C4-2B (cell line): Measurements from ENCODE around the gene DDX6.
"Not testable (repeated sequence)": the region's sequence is repeated elsewhere in the genome, so short reads cannot be mapped to it uniquely, and the experiment has no call there.

Experiments
- ZFX ChIP-seq: fragments of 450-650 bp; IDR thresholded peaks from 2 replicates; pipeline ENCODE4 v1.6.1; 2017
- TF ChIP-seq, protein P1 (sequence below): fragments of 450-650 bp; conservative IDR thresholded peaks from 2 replicates; pipeline ENCODE4 v1.5.1; 2017; ENCODE audit warnings: mild to moderate bottlenecking

DNA sequence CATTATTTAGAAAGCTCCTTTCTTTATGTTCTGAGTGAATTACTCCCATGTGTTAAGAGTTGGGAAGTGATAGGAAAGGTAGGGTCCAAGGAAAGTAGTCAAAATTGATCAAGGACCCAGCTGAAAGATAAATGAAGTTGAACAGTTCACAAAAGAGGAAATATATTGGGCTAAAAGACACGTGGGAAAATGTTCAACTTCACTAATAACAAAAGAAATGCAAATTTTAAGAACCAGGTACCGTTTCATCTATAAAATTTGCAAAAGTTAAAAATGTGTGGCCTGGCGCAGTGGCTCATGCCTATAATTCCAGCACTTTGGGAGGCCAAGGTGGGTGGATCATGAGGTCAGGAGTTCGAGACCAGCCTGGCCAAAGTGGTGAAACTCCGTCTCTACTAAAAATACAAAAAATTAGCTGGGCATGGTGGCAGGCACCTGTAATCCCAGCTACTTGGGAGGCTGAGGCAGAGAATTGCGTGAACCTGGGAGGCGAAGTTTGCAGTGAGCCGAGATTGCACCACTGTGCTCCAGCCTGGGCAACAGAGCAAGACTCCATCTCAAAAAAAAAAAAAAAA lies 32.1 kb upstream of the DDX6 start:
- TF ChIP-seq, protein P1, sequence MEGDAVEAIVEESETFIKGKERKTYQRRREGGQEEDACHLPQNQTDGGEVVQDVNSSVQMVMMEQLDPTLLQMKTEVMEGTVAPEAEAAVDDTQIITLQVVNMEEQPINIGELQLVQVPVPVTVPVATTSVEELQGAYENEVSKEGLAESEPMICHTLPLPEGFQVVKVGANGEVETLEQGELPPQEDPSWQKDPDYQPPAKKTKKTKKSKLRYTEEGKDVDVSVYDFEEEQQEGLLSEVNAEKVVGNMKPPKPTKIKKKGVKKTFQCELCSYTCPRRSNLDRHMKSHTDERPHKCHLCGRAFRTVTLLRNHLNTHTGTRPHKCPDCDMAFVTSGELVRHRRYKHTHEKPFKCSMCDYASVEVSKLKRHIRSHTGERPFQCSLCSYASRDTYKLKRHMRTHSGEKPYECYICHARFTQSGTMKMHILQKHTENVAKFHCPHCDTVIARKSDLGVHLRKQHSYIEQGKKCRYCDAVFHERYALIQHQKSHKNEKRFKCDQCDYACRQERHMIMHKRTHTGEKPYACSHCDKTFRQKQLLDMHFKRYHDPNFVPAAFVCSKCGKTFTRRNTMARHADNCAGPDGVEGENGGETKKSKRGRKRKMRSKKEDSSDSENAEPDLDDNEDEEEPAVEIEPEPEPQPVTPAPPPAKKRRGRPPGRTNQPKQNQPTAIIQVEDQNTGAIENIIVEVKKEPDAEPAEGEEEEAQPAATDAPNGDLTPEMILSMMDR = not testable (repeated sequence)
- not testable (repeated sequence) for TF ChIP-seq ZFX
